ENCODE data around the gene NFIA.

NFIA gene

GRCh38 chr1:61085206-61085982, 3.0 kb downstream of the NFIA start:
- no peak for DNase-seq

- DNase-seq = no peak
These were observed 3.8 kb downstream of the NFIA start for GRCh38 chr1:61085983-61086644.

- no peak for DNase-seq
These were observed 5.2 kb downstream of the NFIA start for GRCh38 chr1:61087571-61087970.

DNA sequence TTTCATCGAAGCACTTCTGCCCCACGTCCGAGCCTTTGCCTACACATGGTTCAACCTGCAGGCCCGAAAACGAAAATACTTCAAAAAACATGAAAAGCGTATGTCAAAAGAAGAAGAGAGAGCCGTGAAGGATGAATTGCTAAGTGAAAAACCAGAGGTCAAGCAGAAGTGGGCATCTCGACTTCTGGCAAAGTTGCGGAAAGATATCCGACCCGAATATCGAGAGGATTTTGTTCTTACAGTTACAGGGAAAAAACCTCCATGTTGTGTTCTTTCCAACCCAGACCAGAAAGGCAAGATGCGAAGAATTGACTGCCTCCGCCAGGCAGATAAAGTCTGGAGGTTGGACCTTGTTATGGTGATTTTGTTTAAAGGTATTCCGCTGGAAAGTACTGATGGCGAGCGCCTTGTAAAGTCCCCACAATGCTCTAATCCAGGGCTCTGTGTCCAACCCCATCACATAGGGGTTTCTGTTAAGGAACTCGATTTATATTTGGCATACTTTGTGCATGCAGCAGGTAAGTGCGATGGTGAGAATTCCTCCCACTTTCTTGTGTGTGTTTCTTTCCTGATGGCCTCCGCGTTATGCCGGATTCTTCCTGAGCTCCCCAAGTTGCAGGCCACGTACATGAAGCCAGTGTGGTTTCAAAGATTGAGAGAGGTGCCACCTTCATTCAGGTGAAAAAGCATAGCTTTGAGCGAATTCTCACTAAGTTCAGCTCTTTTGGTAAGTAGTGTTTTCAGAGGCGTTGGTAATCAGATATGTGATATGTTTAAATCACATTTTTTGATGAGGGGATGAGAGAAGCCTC, 6.0 kb downstream of the NFIA start:
- no peak for DNase-seq

DNA sequence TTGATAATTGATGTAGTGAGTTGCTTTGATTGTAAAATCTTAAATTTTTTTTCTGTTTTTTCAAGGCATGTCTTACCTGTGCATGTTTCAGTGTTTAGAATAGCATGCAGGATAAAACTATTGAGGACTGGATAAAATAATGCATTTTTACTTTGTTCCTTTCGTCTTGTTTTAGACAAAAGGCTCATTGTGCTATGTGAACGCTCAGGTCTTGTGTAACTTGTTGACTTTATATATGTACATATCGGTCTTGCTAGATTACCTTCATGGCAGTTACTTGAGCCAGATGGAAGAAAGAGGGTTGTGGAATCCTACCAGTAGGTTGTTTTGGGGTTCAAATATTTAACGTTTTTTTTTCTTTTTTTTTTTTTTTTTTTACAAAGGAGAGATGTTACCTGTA, 7.0 kb downstream of the NFIA start:
- no peak for DNase-seq

- no peak for DNase-seq
These were observed 7.4 kb downstream of the NFIA start for GRCh38 chr1:61089741-61090140.

DNA sequence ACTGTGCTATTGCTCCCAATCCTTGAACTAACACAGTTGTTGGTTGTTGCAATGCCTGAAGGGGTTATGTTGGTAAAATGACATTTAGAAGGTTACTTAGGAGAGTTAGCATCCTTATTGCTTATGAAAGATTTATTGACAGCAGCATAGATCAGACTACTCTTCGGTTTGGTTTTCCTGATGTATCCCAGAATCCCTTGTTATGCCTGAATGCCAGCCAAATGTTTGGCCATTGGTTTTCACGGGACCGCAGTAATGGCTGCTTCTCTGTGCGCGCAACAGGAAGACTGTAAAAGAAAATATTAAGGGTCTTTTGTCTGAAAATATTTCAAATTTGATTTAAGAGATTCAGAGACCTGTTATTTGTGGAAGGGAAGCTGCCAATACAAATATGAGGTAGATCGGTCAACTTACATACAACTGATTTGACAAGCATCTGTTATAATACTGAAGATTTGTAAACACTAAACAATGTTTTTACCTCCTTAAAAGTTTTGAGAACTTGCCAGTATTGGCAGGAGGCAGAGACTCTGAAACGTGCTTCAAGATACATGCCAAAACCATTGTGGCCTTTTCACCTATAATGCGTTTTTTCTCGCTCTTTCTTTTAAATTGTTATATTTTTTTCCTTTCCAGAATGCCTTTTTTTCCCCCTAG, 8.3 kb downstream of the NFIA start:
- no peak for DNase-seq

DNA sequence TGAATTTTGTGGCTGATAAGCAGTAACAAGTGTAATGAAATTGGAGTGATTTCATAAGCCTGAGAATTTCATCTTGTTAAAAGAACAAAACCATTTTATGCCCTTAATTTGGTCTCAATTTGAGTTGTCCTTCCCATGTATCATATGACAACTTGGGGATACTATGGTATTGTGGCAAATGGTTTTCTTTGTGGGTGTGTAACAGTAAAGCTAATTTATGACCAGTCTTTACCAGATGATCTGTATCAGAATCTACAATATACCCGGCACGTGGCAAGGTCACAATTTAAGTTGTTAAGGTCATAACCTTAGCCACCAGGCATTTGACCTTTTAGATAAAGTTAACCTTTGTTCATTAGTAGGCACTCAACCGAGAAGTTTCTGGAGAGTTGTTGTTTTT, 9.1 kb downstream of the NFIA start:
- no peak for DNase-seq

GRCh38 chr1:61092642-61093041, 10.3 kb downstream of the NFIA start:
- no peak for DNase-seq

- DNase-seq = no peak
These were observed 11.3 kb downstream of the NFIA start for GRCh38 chr1:61093525-61094137.

GRCh38 chr1:61094677-61095469, 12.5 kb downstream of the NFIA start:
- DNase-seq = no peak

GRCh38 chr1:61095470-61095812, 13.1 kb downstream of the NFIA start:
- no peak for DNase-seq

DNA sequence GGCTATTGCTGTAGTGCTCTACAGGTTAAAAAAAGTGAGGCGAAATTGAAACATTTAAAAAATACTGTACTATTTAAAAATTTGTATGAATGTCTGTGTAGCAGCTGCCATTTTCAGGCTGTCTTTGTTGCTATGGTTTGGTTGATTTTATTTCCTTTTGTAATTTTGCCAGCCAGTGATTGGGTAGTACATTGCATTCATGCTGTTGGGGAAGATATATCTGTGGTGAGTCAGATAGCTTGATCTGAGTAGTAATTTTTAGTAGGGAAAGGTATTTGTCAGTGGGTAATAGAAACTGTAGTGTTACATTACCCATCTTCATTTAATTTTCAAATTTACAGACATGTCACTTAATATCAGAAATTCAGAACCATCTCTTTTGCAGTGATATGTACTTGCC, 15.0 kb downstream of the NFIA start:
- DNase-seq = no peak

GRCh38 chr1:61097722-61098121, 15.4 kb downstream of the NFIA start:
- DNase-seq = no peak

DNA sequence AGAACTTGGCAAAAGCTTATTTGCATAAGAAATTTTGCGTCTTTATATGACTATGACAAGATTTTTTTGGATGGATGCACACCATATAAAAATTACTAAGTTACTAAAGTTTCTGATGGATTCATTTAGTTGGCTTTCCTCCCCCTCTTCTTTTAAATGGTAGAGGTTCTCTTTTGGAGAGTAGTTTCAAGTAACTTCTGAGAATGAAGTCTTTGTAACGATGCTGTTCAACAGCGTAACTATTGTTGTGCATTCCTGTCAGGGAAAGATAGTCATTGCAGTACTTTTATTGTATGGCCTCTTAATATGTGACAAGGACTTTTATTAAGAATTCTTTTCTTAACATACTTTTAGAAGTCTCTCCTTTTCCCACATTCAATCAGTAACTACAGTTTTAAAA, 16.0 kb downstream of the NFIA start:
- no peak for DNase-seq

DNA sequence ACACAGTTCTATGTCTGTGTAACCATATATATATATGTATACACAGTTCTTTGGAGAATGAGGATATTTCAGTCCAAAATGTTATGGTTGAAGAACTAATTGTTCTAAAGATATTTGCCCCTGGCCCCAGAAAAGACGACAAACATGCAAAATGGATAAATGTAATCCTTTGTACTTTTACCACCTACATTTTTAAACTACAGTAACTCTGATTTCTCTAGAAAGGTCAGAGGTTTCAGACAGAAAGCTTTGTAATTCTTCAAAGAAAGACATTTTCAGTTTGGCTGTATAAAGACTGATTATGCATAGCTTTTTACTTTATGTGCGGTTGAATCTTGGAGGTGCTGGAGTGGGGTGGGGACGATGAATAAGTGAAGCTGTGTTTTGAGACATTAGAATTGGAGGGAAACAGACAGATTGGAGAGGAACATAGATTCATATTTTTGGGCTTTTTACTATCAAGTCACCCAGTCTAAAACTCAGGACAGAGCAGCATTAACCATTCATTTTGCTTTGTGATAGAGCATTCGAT, 16.6 kb downstream of the NFIA start:
- DNase-seq = no peak

DNA sequence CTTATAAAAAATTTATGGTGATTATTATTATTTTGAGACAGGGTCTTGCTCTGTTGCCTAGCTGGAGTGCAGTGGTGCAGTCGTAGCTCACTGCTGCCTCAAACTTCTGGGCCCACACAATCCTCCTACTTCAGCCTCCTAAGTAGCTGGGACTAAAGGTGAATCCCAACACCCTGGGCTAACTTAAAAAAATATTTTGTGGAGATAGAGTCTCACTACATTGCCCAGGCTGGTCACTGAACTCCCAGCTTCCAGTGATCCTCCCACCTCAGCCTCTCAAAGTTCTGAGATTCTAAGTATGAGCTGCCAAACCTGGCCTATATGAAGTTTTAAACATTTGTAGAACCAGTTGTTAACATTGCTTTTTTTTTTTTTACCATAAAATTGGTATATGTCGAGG, 18.2 kb downstream of the NFIA start:
- DNase-seq = no peak

- DNase-seq = no peak
These were observed 19.2 kb downstream of the NFIA start for GRCh38 chr1:61101536-61101935.

- no peak for DNase-seq
These were observed 19.7 kb downstream of the NFIA start for GRCh38 chr1:61102041-61102440.

GRCh38 chr1:61102621-61103020, 20.3 kb downstream of the NFIA start:
- no peak for DNase-seq

- DNase-seq = no peak
These were observed 21.9 kb downstream of the NFIA start for GRCh38 chr1:61104220-61104671.

GRCh38 chr1:61107638-61108037, 25.3 kb downstream of the NFIA start:
- DNase-seq = no peak

Measured in stimulated activated naive CD4-positive, alpha-beta T cell (primary cell).